SK-N-SH (cell line): ENCODE data around the gene TMEM80. TPM values are rescaled to one million over a fixed set of nuclear protein-coding genes. Genes with fewer than 3 reads are reported as not detected.

ENCODE experiments used
- CTCF ChIA-PET: fragments of 300-600, 350-600 bp; formaldehyde crosslinking; extraction: SDS; loops from one replicate; lab custom pipeline; 2021; lab: Yijun Ruan, JAX
- POLR2A ChIA-PET: fragments of 350-600 bp; sonication (Branson Sonifier 250); formaldehyde crosslinking; extraction: SDS; loops from one replicate; lab custom pipeline; 2020; ENCODE audit warnings: antibody characterized with exemption, inconsistent platforms; lab: Yijun Ruan, JAX
- DNase-seq: peaks from one replicate; pipeline ENCODE4 v3.0.0; 2012
- H2AFZ ChIP-seq: fragments of 200-600 bp; sonication (generic); 2 replicates; pipeline ENCODE4 v1.8.1; 2016; ENCODE audit warnings: antibody characterized with exemption, mild to moderate bottlenecking, low read depth
- H3F3A ChIP-seq: fragments of 200-600 bp; sonication (generic); replicated peaks from 2 replicates; pipeline ENCODE3; 2016; ENCODE audit warnings: antibody characterized with exemption, mild to moderate bottlenecking; ENCODE audit not compliant: insufficient read depth
- H3K27ac ChIP-seq, 2 experiments: fragments of 200-500 bp in 1 of 2; fragments of 200-600 bp in 1 of 2; sonication (Bioruptor generic) in 1 of 2; sonication (generic), shearing (Covaris generic) in 1 of 2; 2 replicates each; pipeline versions ENCODE4 v1.5.1 to v1.6.1; 2014 to 2016; ENCODE audit warnings: low read depth in 2 of 2, inconsistent platforms in 1 of 2, low read length in 1 of 2, mild to moderate bottlenecking in 1 of 2, mixed read lengths in 1 of 2
- H3K27me3 ChIP-seq: fragments of 200-600 bp; sonication (generic), shearing (Covaris generic); 2 replicates; pipeline ENCODE4 v1.6.1; 2016; ENCODE audit warnings: mixed run types; ENCODE audit not compliant: insufficient read depth
- H3K36me3 ChIP-seq, 2 experiments: fragments of 200-500 bp in 1 of 2; fragments of 200-600 bp in 1 of 2; sonication (Bioruptor generic) in 1 of 2; sonication (generic) in 1 of 2; replicated peaks in 1 of 2; 2 replicates each; pipeline versions ENCODE3 to v1.5.1; 2014 to 2016; ENCODE audit warnings: low read length in 1 of 2, mild to moderate bottlenecking in 1 of 2; ENCODE audit not compliant: insufficient read depth in 2 of 2, control insufficient read depth in 1 of 2
- H3K4me1 ChIP-seq, 2 experiments: fragments of 200-500 bp in 1 of 2; fragments of 200-600 bp in 1 of 2; sonication (Bioruptor generic) in 1 of 2; sonication (generic), shearing (Covaris generic) in 1 of 2; 2 replicates each; pipeline versions ENCODE4 v1.5.1 to v1.6.1; 2014 to 2016; ENCODE audit warnings: low read depth in 1 of 2, low read length in 1 of 2, mixed run types in 1 of 2; ENCODE audit not compliant: insufficient read depth in 2 of 2, control insufficient read depth in 1 of 2
- H3K4me2 ChIP-seq: fragments of 200-600 bp; sonication (generic), shearing (Covaris generic); 2 replicates; pipeline ENCODE4 v1.6.1; 2017; ENCODE audit warnings: mixed run types
- H3K4me3 ChIP-seq, 2 experiments: fragments of 200-500 bp in 1 of 2; fragments of 200-600 bp in 1 of 2; sonication (Bioruptor generic) in 1 of 2; sonication (generic), shearing (Covaris generic) in 1 of 2; 2 replicates each; pipeline versions ENCODE4 v1.5.1 to v1.8.1; 2014 to 2016; ENCODE audit warnings: low read depth in 2 of 2, inconsistent platforms in 1 of 2, low read length in 1 of 2, mild to moderate bottlenecking in 1 of 2, mixed read lengths in 1 of 2, moderate library complexity in 1 of 2
- H3K79me2 ChIP-seq: fragments of 200-600 bp; sonication (generic); 2 replicates; pipeline ENCODE4 v1.8.1; 2017; ENCODE audit warnings: mild to moderate bottlenecking; ENCODE audit not compliant: insufficient read depth
- H3K9ac ChIP-seq: fragments of 200-600 bp; sonication (generic); 2 replicates; pipeline ENCODE4 v1.6.1; 2017; ENCODE audit warnings: mixed run types
- H3K9me2 ChIP-seq: fragments of 200-600 bp; sonication (generic); 2 replicates; pipeline ENCODE4 v1.6.1; 2017; ENCODE audit warnings: mixed run types
- H3K9me3 ChIP-seq: fragments of 200-600 bp; sonication (generic); 2 replicates; pipeline ENCODE4 v1.6.1; 2017; ENCODE audit warnings: mixed run types, mild to moderate bottlenecking, moderate library complexity
- H4K20me1 ChIP-seq: fragments of 200-600 bp; sonication (generic); 2 replicates; pipeline ENCODE4 v1.6.1; 2017; ENCODE audit warnings: mild to moderate bottlenecking, mixed run types; ENCODE audit not compliant: insufficient read depth
- ELF1 ChIP-seq: IDR thresholded peaks from 2 replicates; pipeline ENCODE4 v1.4.0; 2012
- EP300 ChIP-seq, 2 experiments: IDR thresholded peaks; 2 replicates each; pipeline versions ENCODE4 v1.4.0 to v1.6.1; 2012; ENCODE audit warnings: borderline replicate concordance in 1 of 2, low read depth in 1 of 2, low read length in 1 of 2
- GABPA ChIP-seq: IDR thresholded peaks from 2 replicates; pipeline ENCODE4 v1.4.0; 2012; ENCODE audit warnings: low read depth, mild to moderate bottlenecking
- GATA2 ChIP-seq: sonication (generic); formaldehyde crosslinking; IDR thresholded peaks from 2 replicates; pipeline ENCODE4 v1.5.0; 2020; ENCODE audit warnings: mild to moderate bottlenecking, missing genetic modification reagents
- SMC3 ChIP-seq: IDR thresholded peaks from 2 replicates; pipeline ENCODE4 v1.6.1; 2012; ENCODE audit warnings: low read depth, low read length, improper control_type of control experiment
- WGBS: methylation state at CpG from one replicate; pipeline ENCODE4 v1.1.6; 2017; ENCODE audit warnings: low lambda C conversion rate; 5-methylcytosine and 5-hydroxymethylcytosine counted together
- polyA plus RNA-seq, 3 experiments: library from polyadenylated mRNA; depleted of rRNA; stranded (reverse); fragments of >200 nt; gene quantifications; 2 replicates each; pipeline ENCODE4 v1.2.3, GENCODE V29; 2012
- TF ChIP-seq, protein P1 (sequence below): IDR thresholded peaks from 2 replicates; pipeline ENCODE4 v1.4.0; 2012; ENCODE audit warnings: low read depth, borderline replicate concordance
- TF ChIP-seq, protein P2 (sequence below): fragments of 200-600 bp; sonication (generic); IDR thresholded peaks from 2 replicates; pipeline ENCODE4 v1.6.1; 2017; ENCODE audit warnings: antibody characterized with exemption, mild to moderate bottlenecking, moderate library complexity

TMEM80 gene
- polyA plus RNA-seq, 1 of the 3 experiments (the other 2 are of a cell fraction): 40.4 TPM

DNA sequence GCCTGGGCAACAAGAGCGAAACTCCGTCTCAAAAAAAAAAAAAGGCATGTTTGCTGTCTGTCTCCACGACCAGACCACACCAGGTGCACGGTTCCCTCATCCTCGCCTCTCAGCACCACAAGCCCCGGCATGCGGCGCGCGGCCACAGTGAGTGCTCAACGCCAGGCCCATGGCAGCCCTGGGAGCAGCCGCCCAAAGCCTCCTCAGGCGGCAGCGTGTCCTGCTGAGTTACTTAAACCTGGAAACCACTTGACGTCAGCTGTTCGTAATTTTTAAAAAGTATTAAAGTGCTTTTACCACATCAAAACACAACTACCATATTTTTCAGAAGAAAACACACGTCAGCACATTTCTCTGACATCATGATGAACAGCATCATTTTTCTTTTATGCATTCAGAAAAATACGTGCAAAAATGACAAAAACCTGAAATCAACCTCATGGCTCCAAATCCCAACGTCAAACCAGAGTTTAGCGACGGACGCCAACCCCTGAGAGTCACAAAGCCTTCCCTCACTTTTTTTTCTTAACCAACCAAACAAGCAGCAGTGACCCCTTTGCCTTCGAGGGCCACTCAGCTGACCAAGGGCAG is 2.7 kb upstream of the TMEM80 start (continued):
- TF ChIP-seq, protein P1, sequence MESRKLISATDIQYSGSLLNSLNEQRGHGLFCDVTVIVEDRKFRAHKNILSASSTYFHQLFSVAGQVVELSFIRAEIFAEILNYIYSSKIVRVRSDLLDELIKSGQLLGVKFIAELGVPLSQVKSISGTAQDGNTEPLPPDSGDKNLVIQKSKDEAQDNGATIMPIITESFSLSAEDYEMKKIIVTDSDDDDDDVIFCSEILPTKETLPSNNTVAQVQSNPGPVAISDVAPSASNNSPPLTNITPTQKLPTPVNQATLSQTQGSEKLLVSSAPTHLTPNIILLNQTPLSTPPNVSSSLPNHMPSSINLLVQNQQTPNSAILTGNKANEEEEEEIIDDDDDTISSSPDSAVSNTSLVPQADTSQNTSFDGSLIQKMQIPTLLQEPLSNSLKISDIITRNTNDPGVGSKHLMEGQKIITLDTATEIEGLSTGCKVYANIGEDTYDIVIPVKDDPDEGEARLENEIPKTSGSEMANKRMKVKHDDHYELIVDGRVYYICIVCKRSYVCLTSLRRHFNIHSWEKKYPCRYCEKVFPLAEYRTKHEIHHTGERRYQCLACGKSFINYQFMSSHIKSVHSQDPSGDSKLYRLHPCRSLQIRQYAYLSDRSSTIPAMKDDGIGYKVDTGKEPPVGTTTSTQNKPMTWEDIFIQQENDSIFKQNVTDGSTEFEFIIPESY: no peak
- TF ChIP-seq, all 33 proteins: peak for 0

DNA sequence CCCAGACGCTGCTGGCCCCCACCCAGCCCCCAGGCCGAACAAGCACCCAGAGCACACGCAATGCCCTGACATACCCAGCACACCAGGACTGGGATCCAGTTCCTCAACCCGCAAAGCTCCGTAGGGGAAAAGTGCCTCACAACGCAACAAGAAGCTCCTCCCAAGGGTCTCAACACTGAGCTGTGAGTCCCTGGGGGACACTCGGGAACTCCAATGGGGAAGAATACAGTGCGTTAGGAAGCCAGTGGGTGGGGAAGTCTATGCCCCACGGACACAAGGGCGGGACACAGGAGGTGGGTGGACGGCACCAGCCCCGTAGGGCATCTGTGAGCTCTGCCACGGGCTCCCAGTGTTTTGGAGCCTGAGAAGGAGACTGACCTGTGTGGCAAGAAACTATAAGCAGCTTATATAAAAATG is 2.2 kb upstream of the TMEM80 start:
- H4K20me1 ChIP-seq: peaks cover 16% of the 10 kb centered on the region
- H3K79me2 ChIP-seq: peaks cover 47% of the 10 kb centered on the region
- peaks cover 13 to 19% of the 10 kb centered on the region in 2 experiments; a peak in 2 of 4 replicates for H3K4me1 ChIP-seq
- H3K36me3 ChIP-seq: peaks cover under 1 to 10% of the 10 kb centered on the region in 2 experiments
- H3K4me2 ChIP-seq: peak overlapping the region; percentile 78
- CTCF ChIA-PET: interaction anchor here (0.5 to 11.4 kb wide), 2 partner anchors 30 to 46 kb away, joined by 3 to 122 read pairs; no protein-coding TSS in a partner anchor
- H3K9me3 ChIP-seq: no peaks in the 10 kb centered on the region
- 0 out of 4 replicates have a peak overlapping the region, but pooled peaks of 1 of the 2 experiments have one; percentile 25 for H3K27ac ChIP-seq
- no peaks in the 10 kb centered on the region for H3K27me3 ChIP-seq
- no peaks in the 10 kb centered on the region for H3K9me2 ChIP-seq
- POLR2A ChIA-PET: no interaction called here
- peak overlapping the region; percentile 11; the same call in 1 of the 2 replicates for H3K9ac ChIP-seq
- TF ChIP-seq ELF1 (no peak), GABPA (no peak)
- TF ChIP-seq, protein P2, sequence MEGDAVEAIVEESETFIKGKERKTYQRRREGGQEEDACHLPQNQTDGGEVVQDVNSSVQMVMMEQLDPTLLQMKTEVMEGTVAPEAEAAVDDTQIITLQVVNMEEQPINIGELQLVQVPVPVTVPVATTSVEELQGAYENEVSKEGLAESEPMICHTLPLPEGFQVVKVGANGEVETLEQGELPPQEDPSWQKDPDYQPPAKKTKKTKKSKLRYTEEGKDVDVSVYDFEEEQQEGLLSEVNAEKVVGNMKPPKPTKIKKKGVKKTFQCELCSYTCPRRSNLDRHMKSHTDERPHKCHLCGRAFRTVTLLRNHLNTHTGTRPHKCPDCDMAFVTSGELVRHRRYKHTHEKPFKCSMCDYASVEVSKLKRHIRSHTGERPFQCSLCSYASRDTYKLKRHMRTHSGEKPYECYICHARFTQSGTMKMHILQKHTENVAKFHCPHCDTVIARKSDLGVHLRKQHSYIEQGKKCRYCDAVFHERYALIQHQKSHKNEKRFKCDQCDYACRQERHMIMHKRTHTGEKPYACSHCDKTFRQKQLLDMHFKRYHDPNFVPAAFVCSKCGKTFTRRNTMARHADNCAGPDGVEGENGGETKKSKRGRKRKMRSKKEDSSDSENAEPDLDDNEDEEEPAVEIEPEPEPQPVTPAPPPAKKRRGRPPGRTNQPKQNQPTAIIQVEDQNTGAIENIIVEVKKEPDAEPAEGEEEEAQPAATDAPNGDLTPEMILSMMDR: no peak
- no peak overlapping the region for H2AFZ ChIP-seq
- H3K4me3 ChIP-seq: peak overlapping the region; percentile 48 to 89
- no peaks in the 10 kb centered on the region for H3F3A ChIP-seq
- WGBS: 73% methylated on average over 13 of the region's 13 CpGs
- DNase-seq: no peak

DNA sequence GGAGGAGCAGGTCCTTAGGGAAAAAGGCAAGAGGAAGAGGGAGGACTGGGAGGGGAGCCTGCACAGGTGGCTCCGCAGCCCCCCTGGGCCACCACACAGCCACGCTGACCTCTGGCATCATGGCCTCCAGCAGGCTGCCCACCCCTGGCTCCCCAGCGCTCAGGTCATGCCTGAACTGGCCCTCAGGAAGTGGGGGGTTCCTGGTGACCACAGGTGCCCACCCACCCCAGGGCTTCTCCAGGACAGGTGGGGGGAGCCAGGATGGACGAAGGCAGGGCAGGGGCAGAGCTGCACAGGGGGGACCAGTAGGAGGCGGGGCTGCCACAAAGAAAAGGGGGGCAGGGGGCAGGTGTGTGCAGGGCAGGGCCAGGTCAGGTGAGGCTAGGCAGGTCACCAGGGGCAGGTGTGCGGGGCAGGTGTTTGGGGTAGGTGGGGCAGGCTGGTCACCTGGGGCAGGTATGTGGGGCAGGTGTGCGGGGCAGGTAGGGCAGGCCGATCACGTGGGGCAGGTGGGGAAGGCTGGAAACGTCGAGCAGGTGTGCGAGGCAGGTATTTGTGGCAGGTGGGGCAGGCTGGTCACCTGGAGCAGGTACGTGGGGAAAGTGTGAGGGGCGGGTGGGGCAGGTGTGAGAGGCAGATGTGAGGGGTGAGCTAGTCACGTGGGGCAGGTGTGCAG is 1.6 kb upstream of the TMEM80 start:
- Histone ChIP-seq H3K9me2 (no peaks in the 10 kb centered on the region), H3K4me2 (peak overlapping the region; percentile 78), H3K9ac (peak overlapping the region; percentile 11; the same call in 1 of the 2 replicates), H3F3A (no peaks in the 10 kb centered on the region), H4K20me1 (peaks cover 16% of the 10 kb centered on the region), H3K79me2 (peaks cover 47% of the 10 kb centered on the region), H3K4me1 (peaks cover 13 to 19% of the 10 kb centered on the region in 2 experiments; a peak in 2 of 4 replicates), H2AFZ (no peak overlapping the region), H3K27ac (peak overlapping the region in 1 of 2 experiments; percentile 1; a peak in 1 of 4 replicates), H3K36me3 (peaks cover 0 to 5% of the 10 kb centered on the region in 2 experiments), H3K4me3 (peak overlapping the region; percentile 48 to 89), H3K27me3 (no peaks in the 10 kb centered on the region), H3K9me3 (no peaks in the 10 kb centered on the region)
- DNase-seq: no peak
- CTCF ChIA-PET: interaction anchor here (0.5 to 11.4 kb wide), 2 partner anchors 30 to 46 kb away, joined by 3 to 122 read pairs; no protein-coding TSS in a partner anchor
- no peak for TF ChIP-seq SMC3
- no peak for TF ChIP-seq EP300 (IDR thresholded peaks at IDR 0.05; ENCODE audit: borderline replicate concordance in 1 of 2, low read depth in 1 of 2, low read length in 1 of 2)
- TF ChIP-seq GATA2: no peak
- POLR2A ChIA-PET: interaction anchor here (1.4 kb wide), 1 partner anchor 12 kb away, joined by 5 read pairs; no protein-coding TSS in a partner anchor
- WGBS: 41% methylated on average over 13 of the region's 15 CpGs
